Spleen (tissue), 11 donors: ENCODE data around the gene PCBP3. TPM values are rescaled to one million over a fixed set of nuclear protein-coding genes. Genes with fewer than 3 reads are reported as not detected.
"Not testable (repeated sequence)": the region's sequence is repeated elsewhere in the genome, so short reads cannot be mapped to it uniquely, and the experiment has no call there.

Experiments used
- DNase-seq: peaks from one replicate; pipeline ENCODE4 v3.0.0-alpha.2; 2020
- H3K27ac ChIP-seq, 8 donors: fragments of 200-600 bp; sonication (generic) in 7 of 8; 1 replicate in 4 of 8; 2 replicates in 4 of 8; pipeline versions ENCODE4 v1.5.0 to v1.8.0; 2016 to 2021; ENCODE audit warnings: inconsistent platforms in 4 of 8, mild to moderate bottlenecking in 4 of 8, moderate library complexity in 1 of 8
- H3K27me3 ChIP-seq, 7 donors: fragments of 200-600 bp; sonication (generic) in 6 of 7; replicated peaks in 1 of 7; 1 replicate in 4 of 7; 2 replicates in 3 of 7; pipeline versions ENCODE4 v1.5.0 to v1.8.0; 2016 to 2021; ENCODE audit warnings: inconsistent platforms in 3 of 7, mild to moderate bottlenecking in 1 of 7
- H3K36me3 ChIP-seq, 6 donors: fragments of 200-600 bp; sonication (generic) in 5 of 6; 1 replicate in 4 of 6; 2 replicates in 2 of 6; pipeline versions ENCODE4 v1.5.0 to v1.8.0; 2016 to 2021; ENCODE audit warnings: inconsistent platforms in 2 of 6
- H3K4me1 ChIP-seq, 6 donors: fragments of 200-600 bp; sonication (generic) in 5 of 6; 1 replicate in 3 of 6; 2 replicates in 3 of 6; pipeline versions ENCODE4 v1.5.0 to v1.8.0; 2016 to 2021; ENCODE audit warnings: inconsistent platforms in 3 of 6
- H3K4me3 ChIP-seq, 8 donors: fragments of 200-600 bp; sonication (generic) in 7 of 8; 1 replicate in 4 of 8; 2 replicates in 4 of 8; pipeline versions ENCODE4 v1.5.0 to v1.8.0; 2016 to 2021; ENCODE audit warnings: inconsistent platforms in 4 of 8, mild to moderate bottlenecking in 4 of 8, moderate library complexity in 2 of 8
- H3K9me3 ChIP-seq, 8 donors: fragments of 200-600 bp; sonication (generic) in 7 of 8; 1 replicate in 4 of 8; 2 replicates in 4 of 8; pipeline versions ENCODE4 v1.5.0 to v1.8.0; 2016 to 2021; ENCODE audit warnings: inconsistent platforms in 4 of 8
- CTCF ChIP-seq, 11 experiments: fragments of 200-600 bp in 7 of 11; fragments of 450-650 bp in 4 of 11; sonication (generic) in 4 of 11; IDR thresholded peaks in 8 of 11; conservative IDR thresholded peaks in 3 of 11; 1 replicate in 7 of 11; 2 replicates in 4 of 11; pipeline versions ENCODE4 v1.4.0 to v1.8.0; 2016 to 2021; ENCODE audit warnings: antibody characterized with exemption in 11 of 11, inconsistent platforms in 4 of 11, mild to moderate bottlenecking in 1 of 11
- POLR2A ChIP-seq, 3 donors: fragments of 450-650 bp; IDR thresholded peaks; one replicate each; pipeline ENCODE4 v1.5.1; 2017; ENCODE audit warnings: antibody characterized with exemption in 3 of 3, mild to moderate bottlenecking in 1 of 3
- POLR2AphosphoS5 ChIP-seq, 3 donors: sonication (generic); formaldehyde crosslinking; IDR thresholded peaks; one replicate each; pipeline ENCODE4 v1.5.1; 2017; ENCODE audit warnings: antibody characterized with exemption in 3 of 3
- WGBS, 5 donors: extraction: QIAGEN DNeasy Blood & Tissue Kit in 3 of 5; methylation state at CpG; one replicate each; pipeline versions ENCODE4 v1.1.5 to v1.1.7; 2013 to 2018; 5-methylcytosine and 5-hydroxymethylcytosine counted together
- intact Hi-C: fragments of 100-400 bp; cut with DNase I; formaldehyde crosslinking; loops from one replicate; pipeline ENCODE4 v1.15.0; 2023; ENCODE audit warnings: low total_unique reads
- polyA plus RNA-seq, 3 donors: library from polyadenylated mRNA; stranded (reverse); fragments of 200-250 nt; gene quantifications; one replicate each; pipeline ENCODE4 v1.2.1, GENCODE V29; 2013
- total RNA-seq, 7 donors: library from RNA; depleted of rRNA in 3 of 7; stranded (reverse); fragments of >200 nt in 3 of 7; fragmentation: NEBNext Ultra II Directional in 4 of 7; extraction: Animal tissue kit (Norgen Biotek cat#: 25700) in 4 of 7; gene quantifications; one replicate each; pipeline versions ENCODE4 v1.1.0 to v1.2.1, GENCODE V29; 2016 to 2021
- donor health status: healthy with polysubstance abuse.
- donor health status: DM: no; HTN: no; CAD: no; lungs with moderate emphysema.
- donor health status: DM: no; HTN: no; CAD: no.
- donor health status: Bipolar disorder and iron deficiency.
- donor health status: healthy.
- donor health status: DM: no; HTN: no; CAD: no.
- donor health status: DM: yes; HTN: yes; CAD: no.

PCBP3 gene
- total and polyA plus RNA-seq, 10 donors: 4.2 to 31.6 (median 15.2) TPM

GRCh38 chr21:45895778-45896370 is 252.3 kb downstream of the PCBP3 start:
- H3K9me3 ChIP-seq: no peaks in the 10 kb centered on the region
- H3K4me1 ChIP-seq: peaks cover 13 to 42% (median 38%) of the 10 kb centered on the region in 6 donors
- TF ChIP-seq POLR2AphosphoS5 (IDR thresholded peaks at IDR 0.05): no peak
- TF ChIP-seq CTCF (IDR thresholded peaks at IDR 0.05 in 8 of 11, conservative IDR thresholded peaks at IDR 0.05 in 3 of 11): no peak
- no peak for TF ChIP-seq POLR2A (IDR thresholded peaks at IDR 0.05)
- no peak overlapping the region for H3K27ac ChIP-seq
- intact Hi-C loops: no loop called here
- H3K36me3 ChIP-seq: peaks cover 0 to 15% (median 0%) of the 10 kb centered on the region in 6 donors
- no peaks in the 10 kb centered on the region for H3K27me3 ChIP-seq
- WGBS, 5 donors: 72 to 92% (median 89%) methylated on average over 4 to 17 of the region's 17 CpGs
- no peak overlapping the region for H3K4me3 ChIP-seq
- DNase-seq: peak; percentile 73

- intact Hi-C loops: not testable (repeated sequence)
These were observed 252.9 kb downstream of the PCBP3 start for GRCh38 chr21:45896431-45896830.

GRCh38 chr21:45897191-45898027 is 253.9 kb downstream of the PCBP3 start:
- Histone ChIP-seq H3K9me3 (no peaks in the 10 kb centered on the region), H3K27ac (no peak overlapping the region), H3K27me3 (no peaks in the 10 kb centered on the region), H3K4me1 (peaks cover 2 to 27% (median 24%) of the 10 kb centered on the region in 6 donors), H3K4me3 (no peak overlapping the region), H3K36me3 (peaks cover 0 to 23% (median 0%) of the 10 kb centered on the region in 6 donors)
- WGBS, 5 donors: 88 to 94% (median 90%) methylated on average over 23 to 25 of the region's 25 CpGs
- TF ChIP-seq POLR2A (IDR thresholded peaks at IDR 0.05): no peak
- no peak for TF ChIP-seq CTCF (IDR thresholded peaks at IDR 0.05 in 8 of 11, conservative IDR thresholded peaks at IDR 0.05 in 3 of 11)
- no peak for TF ChIP-seq POLR2AphosphoS5 (IDR thresholded peaks at IDR 0.05)
- DNase-seq: peak; percentile 67
- intact Hi-C loops: no loop called here

More at GRCh38 chr21:45896431-45896830, 252.9 kb downstream of the PCBP3 start:
- Histone ChIP-seq H3K4me1 (peaks cover 9 to 36% (median 34%) of the 10 kb centered on the region in 6 donors), H3K36me3 (peaks cover 0 to 21% (median 0%) of the 10 kb centered on the region in 6 donors)
- H3K4me3 ChIP-seq, H3K27me3 ChIP-seq, H3K9me3 ChIP-seq, H3K27ac ChIP-seq: not testable (repeated sequence)
- 86 to 96% (median 91%) methylated on average over 18 of the region's 18 CpGs for WGBS, 5 donors
- peak; percentile 73 for DNase-seq

- Histone ChIP-seq H3K4me1 (peaks cover 0 to 21% (median 18%) of the 10 kb centered on the region in 6 donors), H3K36me3 (peaks cover 0 to 29% (median 3%) of the 10 kb centered on the region in 6 donors), H3K27me3 (no peaks in the 10 kb centered on the region), H3K9me3 (no peaks in the 10 kb centered on the region), H3K27ac (no peak overlapping the region), H3K4me3 (no peak overlapping the region)
- 78 to 88% (median 85%) methylated on average over 7 to 8 of the region's 8 CpGs for WGBS, 5 donors
- DNase-seq: no peak
- intact Hi-C loops: no loop called here
- TF ChIP-seq POLR2A (IDR thresholded peaks at IDR 0.05) (no peak), POLR2AphosphoS5 (IDR thresholded peaks at IDR 0.05) (no peak), CTCF (IDR thresholded peaks at IDR 0.05 in 8 of 11, conservative IDR thresholded peaks at IDR 0.05 in 3 of 11) (no peak)
These were observed 254.5 kb downstream of the PCBP3 start for GRCh38 chr21:45898028-45898350.
